CD14-positive monocyte (primary cell): ENCODE results near the gene SIGLEC7. TPM values are rescaled to one million over a fixed set of nuclear protein-coding genes. Genes with fewer than 3 reads are reported as not detected.
A peak's percentile ranks its signal among the peaks of the same experiment; 100 is the strongest.

Source experiments
- DNase-seq, 3 donors: peaks; one replicate each; pipeline ENCODE4 v3.0.0-alpha.2; 2011 to 2022
- H2AFZ ChIP-seq: 2 replicates; pipeline ENCODE4 v1.6.0; 2012; ENCODE audit warnings: mild to moderate bottlenecking, low read depth, low read length, inconsistent platforms; ENCODE audit not compliant: insufficient read depth, poor library complexity, severe bottlenecking
- H3K27ac ChIP-seq, 2 donors: 1 replicate in 1 of 2; 2 replicates in 1 of 2; pipeline ENCODE4 v1.5.1; 2012 to 2013; ENCODE audit warnings: low read length in 2 of 2, control low read depth in 1 of 2, inconsistent platforms in 1 of 2, low read depth in 1 of 2, mild to moderate bottlenecking in 1 of 2
- H3K27me3 ChIP-seq, 2 donors: one replicate each; pipeline versions ENCODE4 v1.6.0 to v1.6.1; 2011 to 2013; ENCODE audit warnings: low read length in 2 of 2; ENCODE audit not compliant: control insufficient read depth in 2 of 2, insufficient read depth in 2 of 2
- H3K36me3 ChIP-seq, 2 donors: replicated peaks in 1 of 2; 1 replicate in 1 of 2; 2 replicates in 1 of 2; pipeline versions ENCODE4 v1.5.1 to v1.6.1; 2012 to 2013; ENCODE audit warnings: low read length in 2 of 2, control low read depth in 1 of 2, inconsistent platforms in 1 of 2, mild to moderate bottlenecking in 1 of 2; ENCODE audit not compliant: insufficient read depth in 2 of 2, control insufficient read depth in 1 of 2
- H3K4me1 ChIP-seq, 2 donors: 1 replicate in 1 of 2; 2 replicates in 1 of 2; pipeline versions ENCODE4 v1.5.1 to v1.6.1; 2012 to 2013; ENCODE audit warnings: low read length in 2 of 2, control low read depth in 1 of 2, inconsistent platforms in 1 of 2, mild to moderate bottlenecking in 1 of 2, moderate library complexity in 1 of 2; ENCODE audit not compliant: insufficient read depth in 2 of 2, control insufficient read depth in 1 of 2
- H3K4me2 ChIP-seq: replicated peaks from 2 replicates; pipeline ENCODE3; 2012; ENCODE audit warnings: low read length, moderate library complexity, mild to moderate bottlenecking; ENCODE audit not compliant: poor library complexity, severe bottlenecking; ENCODE audit errors: extremely low read depth
- H3K4me3 ChIP-seq, 3 experiments: fragments of 200-600 bp in 1 of 3; sonication (generic) in 1 of 3; replicated peaks in 1 of 3; 1 replicate in 2 of 3; 2 replicates in 1 of 3; pipeline ENCODE4 v1.5.1; 2011 to 2013; ENCODE audit warnings: low read length in 3 of 3, mild to moderate bottlenecking in 3 of 3, control low read depth in 2 of 3, low read depth in 2 of 3, inconsistent platforms in 1 of 3, moderate library complexity in 1 of 3
- H3K79me2 ChIP-seq: 2 replicates; pipeline ENCODE4 v1.6.0; 2012; ENCODE audit warnings: mild to moderate bottlenecking, control low read depth, inconsistent platforms, low read length, moderate library complexity; ENCODE audit not compliant: insufficient read depth
- H3K9ac ChIP-seq: 2 replicates; pipeline ENCODE4 v1.6.0; 2017; ENCODE audit warnings: low read length, mild to moderate bottlenecking; ENCODE audit not compliant: insufficient read depth, poor library complexity, severe bottlenecking
- H3K9me3 ChIP-seq, 2 donors: replicated peaks in 1 of 2; 1 replicate in 1 of 2; 2 replicates in 1 of 2; pipeline versions ENCODE4 v1.5.1 to v1.6.1; 2012 to 2013; ENCODE audit warnings: low read length in 2 of 2, control low read depth in 1 of 2; ENCODE audit not compliant: control insufficient read depth in 1 of 2, insufficient read depth in 1 of 2
- H4K20me1 ChIP-seq: 2 replicates; pipeline ENCODE4 v1.6.0; 2012; ENCODE audit warnings: mild to moderate bottlenecking, low read length, control low read depth, moderate library complexity; ENCODE audit not compliant: insufficient read depth
- H3K27ac Mint-ChIP-seq, 7 donors: one replicate each; pipeline ENCODE4 v1.8.0; 2020; ENCODE audit warnings: mild to moderate bottlenecking in 7 of 7, mixed read lengths in 7 of 7, moderate library complexity in 6 of 7, inconsistent platforms in 2 of 7
- H3K27me3 Mint-ChIP-seq, 3 donors: one replicate each; pipeline ENCODE4 v1.8.0; 2021 to 2022; ENCODE audit warnings: low read depth in 3 of 3, mild to moderate bottlenecking in 3 of 3, mixed read lengths in 3 of 3, moderate library complexity in 3 of 3, inconsistent platforms in 1 of 3
- H3K36me3 Mint-ChIP-seq, 2 donors: one replicate each; pipeline ENCODE4 v1.8.0; 2020; ENCODE audit warnings: mixed read lengths in 2 of 2, inconsistent platforms in 1 of 2, mild to moderate bottlenecking in 1 of 2
- H3K4me1 Mint-ChIP-seq: one replicate; pipeline ENCODE4 v1.8.0; 2020; ENCODE audit warnings: mild to moderate bottlenecking, mixed read lengths
- H3K4me3 Mint-ChIP-seq, 2 donors: one replicate each; pipeline ENCODE4 v1.8.0; 2020; ENCODE audit warnings: mild to moderate bottlenecking in 2 of 2, mixed read lengths in 2 of 2, moderate library complexity in 1 of 2
- H3K9me3 Mint-ChIP-seq, 7 donors: one replicate each; pipeline ENCODE4 v1.8.0; 2020 to 2022; ENCODE audit warnings: mixed read lengths in 7 of 7, mild to moderate bottlenecking in 6 of 7, moderate library complexity in 6 of 7, inconsistent platforms in 2 of 7
- CTCF ChIP-seq: fragments of 200-600 bp; IDR thresholded peaks from one replicate; pipeline ENCODE4 v1.8.0; 2022; ENCODE audit warnings: antibody characterized with exemption, mild to moderate bottlenecking
- whole genome bisulfite sequencing: methylation state at CpG from one replicate; pipeline ENCODE4 v1.1.5; 2013; ENCODE audit warnings: missing lambda C conversion rate; ENCODE audit not compliant: insufficient coverage; 5-methylcytosine and 5-hydroxymethylcytosine counted together
- intact Hi-C, 2 donors: fragments of 100-400 bp; cut with micrococcal nuclease; formaldehyde crosslinking; loops; one replicate each; pipeline versions ENCODE4 v1.15.0 to v1.15.1; 2023
- polyA plus RNA-seq, 3 donors: library from polyadenylated mRNA; depleted of rRNA in 1 of 3; unstranded in 2 of 3; stranded (reverse) in 1 of 3; fragments of 300-500 nt in 2 of 3; fragments of >200 nt in 1 of 3; fragmentation: Illumina TruSeq in 2 of 3; gene quantifications; 1 replicate in 2 of 3; 2 replicates in 1 of 3; pipeline ENCODE4 v1.2.3, GENCODE V29; 2012 to 2021

Gene SIGLEC7
- polyA plus RNA-seq, 3 donors = 71.8 to 93.3 (median 82.0) TPM

GRCh38 chr19:51097796-51098195 lies 44.3 kb upstream of the SIGLEC7 start:
- H3K9me3 ChIP-seq = no peaks in the 10 kb centered on the region
- no peaks in the 10 kb centered on the region for H3K27me3 ChIP-seq
- DNase-seq = no peak
- H4K20me1 ChIP-seq = peaks cover 21% of the 10 kb centered on the region
- no peak overlapping the region for H3K4me3 ChIP-seq
- peaks cover 10 to 13% of the 10 kb centered on the region in 2 donors for H3K4me1 ChIP-seq
- WGBS = 97% methylated on average over 17 of the region's 20 CpGs
- H3K9ac ChIP-seq = no peak overlapping the region
- H3K79me2 ChIP-seq = peaks cover 8% of the 10 kb centered on the region
- H3K36me3 ChIP-seq = peaks cover 14 to 46% of the 10 kb centered on the region in 2 donors
- no peak for TF ChIP-seq CTCF
- H3K27ac Mint-ChIP-seq = no peak overlapping the region
- H3K4me1 Mint-ChIP-seq = peaks cover 21% of the 10 kb centered on the region
- H3K36me3 Mint-ChIP-seq = peaks cover 29 to 54% of the 10 kb centered on the region in 2 donors
- peaks cover 3 to 8% (median 4%) of the 10 kb centered on the region in 3 donors for H3K27me3 Mint-ChIP-seq
- no peak overlapping the region for H3K4me2 ChIP-seq
- H2AFZ ChIP-seq = no peak overlapping the region
- no peak overlapping the region for H3K4me3 Mint-ChIP-seq
- H3K27ac ChIP-seq = no peak overlapping the region
- peaks cover 0 to 3% (median 0%) of the 10 kb centered on the region in 7 donors for H3K9me3 Mint-ChIP-seq
- intact Hi-C loops = no loop called here

DNA sequence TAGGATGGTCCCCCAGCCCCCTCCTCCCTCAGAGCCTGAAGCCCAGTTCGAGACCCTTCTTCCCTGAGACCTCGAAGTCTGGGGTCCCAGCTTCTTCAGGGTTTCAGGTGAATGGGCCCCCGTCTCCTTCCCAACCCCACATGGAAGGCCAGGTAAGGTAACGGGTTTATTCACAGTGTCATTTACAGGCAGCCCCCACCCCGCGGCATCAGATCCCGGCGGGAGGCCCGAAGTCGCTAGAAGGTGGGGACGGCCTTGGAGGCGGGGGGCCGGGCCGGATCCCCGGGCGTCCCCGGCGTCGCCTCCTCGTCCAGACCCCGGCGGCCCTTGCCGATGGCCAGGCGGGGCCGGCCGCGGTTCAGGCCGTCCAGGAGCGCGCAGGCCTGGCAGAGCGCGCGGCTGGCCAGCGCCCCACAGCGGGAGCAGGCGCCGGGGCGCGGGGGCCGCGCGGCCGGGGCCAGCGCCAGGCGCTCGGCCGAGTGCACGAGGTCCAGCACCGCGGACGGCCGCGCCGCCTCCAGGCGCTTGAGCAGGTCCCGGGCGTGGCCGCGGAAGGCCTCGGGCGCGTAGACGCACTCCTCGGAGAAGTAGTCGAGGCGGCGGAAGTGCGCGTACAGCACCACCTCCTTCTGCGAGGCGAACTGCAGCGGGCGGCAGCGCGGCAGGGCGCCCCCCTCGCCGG lies 43.6 kb upstream of the SIGLEC7 start:
- H3K36me3 Mint-ChIP-seq = peaks cover 36 to 60% of the 10 kb centered on the region in 2 donors
- H3K9me3 ChIP-seq = no peaks in the 10 kb centered on the region
- H2AFZ ChIP-seq = peak overlapping the region; percentile 46
- no peaks in the 10 kb centered on the region for H3K27me3 ChIP-seq
- intact Hi-C loops = no loop called here
- peak overlapping the region; percentile 14 for H3K4me2 ChIP-seq
- H3K4me3 ChIP-seq = peak overlapping the region in 1 of 3 experiments; percentile 48
- H3K27me3 Mint-ChIP-seq = peaks cover 2 to 3% (median 3%) of the 10 kb centered on the region in 3 donors
- H3K27ac ChIP-seq = peak overlapping the region in 1 of 2 donors; percentile 48
- peak; percentile 47 to 67 (median 52) for DNase-seq
- peak overlapping the region in 5 of 7 donors; percentile 6 to 82 (median 26) for H3K27ac Mint-ChIP-seq
- peaks cover 10 to 13% of the 10 kb centered on the region in 2 donors for H3K4me1 ChIP-seq
- peaks cover 23% of the 10 kb centered on the region for H3K4me1 Mint-ChIP-seq
- WGBS = 90% methylated on average over 74 of the region's 78 CpGs
- H3K36me3 ChIP-seq = peaks cover 18 to 53% of the 10 kb centered on the region in 2 donors
- peak overlapping the region in 1 of 2 donors; percentile 61 for H3K4me3 Mint-ChIP-seq
- H3K9me3 Mint-ChIP-seq = peaks cover 0 to 3% (median 0%) of the 10 kb centered on the region in 7 donors
- H3K79me2 ChIP-seq = peaks cover 12% of the 10 kb centered on the region
- TF ChIP-seq CTCF = no peak
- H4K20me1 ChIP-seq = peaks cover 24% of the 10 kb centered on the region
- peak overlapping the region; percentile 21 for H3K9ac ChIP-seq
